ENCODE data around the gene TNK2. TPM values are rescaled to one million over a fixed set of nuclear protein-coding genes. Genes with fewer than 3 reads are reported as not detected.

Gene TNK2
- total RNA-seq, 1 donor from 2014 or later = 132 TPM

DNA sequence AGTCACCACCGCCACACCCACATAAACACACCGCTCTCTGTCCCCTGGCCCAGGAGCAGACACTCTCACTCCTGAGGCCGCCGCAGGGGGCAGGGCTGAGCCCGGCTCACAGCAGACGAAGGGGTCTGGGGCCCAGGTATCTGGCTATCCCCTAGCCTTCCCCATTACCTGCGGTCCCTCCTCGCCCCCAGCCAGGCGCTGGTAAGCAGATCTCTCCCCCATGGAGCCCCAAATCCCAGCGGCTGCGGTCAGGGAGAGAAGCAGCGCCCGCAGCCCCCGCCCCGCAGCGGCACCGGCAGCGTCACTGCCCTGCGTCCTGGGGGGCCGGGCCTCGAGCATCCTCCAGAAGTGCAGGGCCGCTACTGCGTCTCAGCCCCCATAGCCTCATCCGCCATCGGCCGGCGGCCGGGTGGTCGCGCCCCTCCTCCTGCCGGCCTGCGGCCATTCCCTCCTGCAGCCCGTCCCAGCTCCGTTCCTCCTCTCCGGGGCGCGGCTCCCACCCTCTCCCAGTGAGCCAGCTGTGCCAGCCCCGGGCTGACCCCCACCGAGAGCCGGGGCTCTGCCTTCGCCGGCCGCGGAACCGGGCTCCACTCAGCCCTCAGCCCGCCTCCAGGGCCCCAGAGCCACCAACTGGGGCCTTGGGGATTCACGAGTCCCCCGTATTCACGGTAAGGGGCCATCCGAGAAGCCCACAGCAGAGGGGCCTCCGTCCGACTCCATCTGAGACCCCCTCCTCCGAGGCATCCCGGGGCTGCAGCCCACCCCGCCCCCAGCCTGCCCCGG, 13.1 kb downstream of the TNK2 start:
- intact Hi-C loops (cut with micrococcal nuclease) = loop anchor here (1.0 to 5.0 kb wide), 4 partner anchors 12 to 97 kb away; no protein-coding TSS in a partner anchor
- H3K36me3 Mint-ChIP-seq (ENCODE audit: low read depth) = no peaks in the 10 kb centered on the region
- peak overlapping the region; percentile 88 for H3K27ac Mint-ChIP-seq
- H3K9me3 Mint-ChIP-seq = no peaks in the 10 kb centered on the region
- peaks cover 60% of the 10 kb centered on the region for H3K4me1 Mint-ChIP-seq
- TF ChIP-seq, protein P1, sequence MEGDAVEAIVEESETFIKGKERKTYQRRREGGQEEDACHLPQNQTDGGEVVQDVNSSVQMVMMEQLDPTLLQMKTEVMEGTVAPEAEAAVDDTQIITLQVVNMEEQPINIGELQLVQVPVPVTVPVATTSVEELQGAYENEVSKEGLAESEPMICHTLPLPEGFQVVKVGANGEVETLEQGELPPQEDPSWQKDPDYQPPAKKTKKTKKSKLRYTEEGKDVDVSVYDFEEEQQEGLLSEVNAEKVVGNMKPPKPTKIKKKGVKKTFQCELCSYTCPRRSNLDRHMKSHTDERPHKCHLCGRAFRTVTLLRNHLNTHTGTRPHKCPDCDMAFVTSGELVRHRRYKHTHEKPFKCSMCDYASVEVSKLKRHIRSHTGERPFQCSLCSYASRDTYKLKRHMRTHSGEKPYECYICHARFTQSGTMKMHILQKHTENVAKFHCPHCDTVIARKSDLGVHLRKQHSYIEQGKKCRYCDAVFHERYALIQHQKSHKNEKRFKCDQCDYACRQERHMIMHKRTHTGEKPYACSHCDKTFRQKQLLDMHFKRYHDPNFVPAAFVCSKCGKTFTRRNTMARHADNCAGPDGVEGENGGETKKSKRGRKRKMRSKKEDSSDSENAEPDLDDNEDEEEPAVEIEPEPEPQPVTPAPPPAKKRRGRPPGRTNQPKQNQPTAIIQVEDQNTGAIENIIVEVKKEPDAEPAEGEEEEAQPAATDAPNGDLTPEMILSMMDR (IDR thresholded peaks at IDR 0.05) = no peak
- ATAC-seq (ENCODE audit: low read depth) = peak; percentile 72
- CTCF ChIA-PET = interaction anchor here (0.7 to 5.7 kb wide), 10 partner anchors 8 to 46 kb away, joined by 3 to 103 read pairs (median 10); partner anchors contain the start of gene TNK2
- H3K4me3 Mint-ChIP-seq = peak overlapping the region; percentile 88
- H3K27me3 Mint-ChIP-seq = no peaks in the 10 kb centered on the region
- POLR2A ChIA-PET = interaction anchor here (0.6 to 6.3 kb wide), 11 partner anchors 8 to 586 kb away, joined by 3 to 217 read pairs (median 6); partner anchors contain the start of genes PPP1R2 and TNK2
- peak; percentile 72 for DNase-seq

DNA sequence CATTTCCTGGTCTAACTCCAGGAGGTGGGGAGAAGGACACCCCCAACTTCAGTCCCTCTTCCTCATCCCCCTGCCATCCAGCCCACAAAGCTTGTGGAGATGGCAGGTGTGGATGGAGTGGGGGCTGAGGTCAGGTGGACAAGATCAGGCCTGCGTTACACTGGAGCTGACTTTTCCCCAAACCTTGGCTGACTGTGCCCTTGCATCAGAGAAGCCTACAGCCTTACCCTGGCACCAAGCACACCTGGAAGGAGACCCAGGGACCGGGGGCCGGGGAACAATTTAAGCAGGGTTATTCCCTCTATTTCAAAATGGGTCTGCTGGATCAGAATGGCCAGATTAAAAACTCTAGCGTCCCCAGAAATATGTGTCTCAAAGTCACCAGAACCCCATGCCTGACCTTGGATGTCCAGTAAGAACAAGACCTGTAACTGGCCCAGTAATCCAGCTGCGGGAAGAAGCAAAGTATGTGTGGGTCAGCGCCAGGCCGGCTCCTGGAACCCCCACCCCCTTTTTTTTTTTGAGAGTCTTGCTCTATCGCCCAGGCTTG, 14.4 kb downstream of the TNK2 start:
- Mint-ChIP-seq H3K4me1 (peaks cover 47% of the 10 kb centered on the region), H3K27me3 (no peaks in the 10 kb centered on the region), H3K27ac (no peak overlapping the region), H3K36me3 (ENCODE audit: low read depth) (peaks cover 3% of the 10 kb centered on the region), H3K4me3 (no peak overlapping the region), H3K9me3 (no peaks in the 10 kb centered on the region)
- TF ChIP-seq, protein P1 (IDR thresholded peaks at IDR 0.05) = no peak
- ATAC-seq (ENCODE audit: low read depth) = no peak
- ChIA-PET POLR2A (interaction anchor here (0.7 to 6.3 kb wide), 6 partner anchors 9 to 362 kb away, joined by 4 to 217 read pairs (median 10); partner anchors contain the start of gene TNK2), CTCF (interaction anchor here (0.6 to 5.7 kb wide), 13 partner anchors 9 to 45 kb away, joined by 3 to 103 read pairs (median 6); partner anchors contain the start of gene TNK2)
- DNase-seq = no peak
- intact Hi-C loops (cut with micrococcal nuclease) = loop anchor here (1.0 kb wide), 1 partner anchor 35 kb away; no protein-coding TSS in a partner anchor

- H3K4me1 Mint-ChIP-seq = peaks cover 45% of the 10 kb centered on the region
- H3K27me3 Mint-ChIP-seq = no peaks in the 10 kb centered on the region
- H3K27ac Mint-ChIP-seq = peak overlapping the region; percentile 30
- TF ChIP-seq, protein P1 (IDR thresholded peaks at IDR 0.05) = no peak
- intact Hi-C loops (cut with micrococcal nuclease) = no loop called here
- no peak overlapping the region for H3K4me3 Mint-ChIP-seq
- POLR2A ChIA-PET = interaction anchor here (4.1 to 6.3 kb wide), 2 partner anchors 14 to 21 kb away, joined by 38 to 217 read pairs; partner anchors contain the start of gene TNK2
- H3K9me3 Mint-ChIP-seq = no peaks in the 10 kb centered on the region
- ATAC-seq (ENCODE audit: low read depth) (no peak), DNase-seq (no peak)
- CTCF ChIA-PET = interaction anchor here (0.8 to 5.7 kb wide), 8 partner anchors 10 to 39 kb away, joined by 3 to 103 read pairs (median 14); partner anchors contain the start of gene TNK2
- H3K36me3 Mint-ChIP-seq (ENCODE audit: low read depth) = peaks cover 5% of the 10 kb centered on the region
Observed at GRCh38 chr3:195893516-195893915, 14.8 kb downstream of the TNK2 start.

GRCh38 chr3:195893044-195893395, 15.3 kb downstream of the TNK2 start:
- intact Hi-C loops (cut with micrococcal nuclease) = no loop called here
- ChIA-PET CTCF (interaction anchor here (0.8 to 5.7 kb wide), 5 partner anchors 15 to 40 kb away, joined by 3 to 103 read pairs (median 67); partner anchors contain the start of gene TNK2), POLR2A (interaction anchor here (1.1 to 6.3 kb wide), 3 partner anchors 10 to 22 kb away, joined by 4 to 217 read pairs (median 38); partner anchors contain the start of gene TNK2)
- ATAC-seq (ENCODE audit: low read depth) (no peak), DNase-seq (no peak)
- Mint-ChIP-seq H3K4me1 (peaks cover 40% of the 10 kb centered on the region), H3K4me3 (no peak overlapping the region), H3K27ac (peak overlapping the region; percentile 30), H3K9me3 (no peaks in the 10 kb centered on the region), H3K36me3 (ENCODE audit: low read depth) (peaks cover 8% of the 10 kb centered on the region), H3K27me3 (no peaks in the 10 kb centered on the region)
- TF ChIP-seq, protein P1 (IDR thresholded peaks at IDR 0.05) = no peak
